ENCODE data around the gene RTN4RL1. TPM values are rescaled to one million over a fixed set of nuclear protein-coding genes. Genes with fewer than 3 reads are reported as not detected.

The RTN4RL1 gene
- total RNA-seq, 4 donors from 2014 or later = 16.4 to 24.8 (median 21.6) TPM

DNA sequence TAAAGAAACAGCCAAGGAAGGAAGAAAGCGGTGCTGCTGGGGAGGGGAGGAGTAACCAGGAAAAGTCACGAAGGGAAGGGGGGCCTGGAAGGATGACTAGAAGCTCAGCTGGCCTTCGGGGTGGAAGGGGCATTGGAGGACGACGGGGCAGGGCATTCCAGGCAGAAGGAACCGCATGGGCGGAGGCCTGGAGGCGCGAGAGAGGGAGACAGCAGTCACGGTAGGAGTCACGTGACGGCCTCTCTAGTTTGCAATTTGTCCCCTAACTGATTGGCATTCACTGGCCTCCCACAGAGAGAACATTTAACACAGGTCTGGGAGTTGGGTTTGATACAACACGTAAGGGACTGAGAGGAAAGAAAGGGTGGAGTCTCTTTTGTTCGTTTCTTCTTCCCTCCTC is 63.9 kb downstream of the RTN4RL1 start:
- no peak for TF ChIP-seq POLR2AphosphoS5 (IDR thresholded peaks at IDR 0.05)
- no peak for TF ChIP-seq EP300 (IDR thresholded peaks at IDR 0.05)
- TF ChIP-seq POLR2A (IDR thresholded peaks at IDR 0.05) = no peak
- TF ChIP-seq CTCF (IDR thresholded peaks at IDR 0.05) = no peak
- Histone ChIP-seq H3K36me3 (no peaks in the 10 kb centered on the region), H3K4me1 (peaks cover 4% of the 10 kb centered on the region), H3K27ac (no peak overlapping the region), H3K9me3 (no peaks in the 10 kb centered on the region), H3K27me3 (no peaks in the 10 kb centered on the region), H3K4me3 (no peak overlapping the region)
- 79% methylated on average over 14 of the region's 14 CpGs for WGBS
- no peak for DNase-seq (ENCODE audit: low spot score in 2 of 2)

DNA sequence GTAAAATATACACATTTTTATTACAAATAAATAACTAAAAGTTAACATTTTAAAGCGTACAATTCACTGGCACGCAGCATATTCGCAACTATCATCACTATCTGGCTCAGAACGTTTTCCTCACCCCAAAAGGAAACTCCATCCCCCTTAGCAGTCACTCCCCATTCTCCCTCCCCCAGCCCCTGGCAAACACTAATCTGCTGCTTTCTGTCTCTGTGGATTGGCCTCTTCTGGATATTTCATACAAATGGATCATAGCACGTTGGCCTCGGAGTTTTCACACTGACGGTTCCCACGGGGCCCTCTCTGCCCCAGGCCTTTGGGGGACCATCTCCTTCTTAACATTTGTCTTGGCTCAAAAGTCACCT is 64.6 kb downstream of the RTN4RL1 start:
- DNase-seq (ENCODE audit: low spot score in 2 of 2) = no peak
- TF ChIP-seq POLR2AphosphoS5 (IDR thresholded peaks at IDR 0.05) = no peak
- Histone ChIP-seq H3K9me3 (no peaks in the 10 kb centered on the region), H3K27ac (no peak overlapping the region), H3K4me3 (no peak overlapping the region), H3K36me3 (no peaks in the 10 kb centered on the region), H3K27me3 (no peaks in the 10 kb centered on the region), H3K4me1 (no peaks in the 10 kb centered on the region)
- WGBS = 60% methylated on average over 8 of the region's 8 CpGs

- no peaks in the 10 kb centered on the region for H3K36me3 ChIP-seq
- H3K4me3 ChIP-seq = no peak overlapping the region
- TF ChIP-seq EP300 (IDR thresholded peaks at IDR 0.05) = no peak
- TF ChIP-seq POLR2A (IDR thresholded peaks at IDR 0.05) = no peak
- no peak for TF ChIP-seq POLR2AphosphoS5 (IDR thresholded peaks at IDR 0.05)
- TF ChIP-seq CTCF (IDR thresholded peaks at IDR 0.05) = no peak
- no peak for DNase-seq (ENCODE audit: low spot score in 2 of 2)
- no peaks in the 10 kb centered on the region for H3K9me3 ChIP-seq
- no peaks in the 10 kb centered on the region for H3K4me1 ChIP-seq
- no peaks in the 10 kb centered on the region for H3K27me3 ChIP-seq
- WGBS = 71% methylated on average over 18 of the region's 18 CpGs
- H3K27ac ChIP-seq = no peak overlapping the region
Measured at GRCh38 chr17:1959871-1960544, 65.1 kb downstream of the RTN4RL1 start.

DNA sequence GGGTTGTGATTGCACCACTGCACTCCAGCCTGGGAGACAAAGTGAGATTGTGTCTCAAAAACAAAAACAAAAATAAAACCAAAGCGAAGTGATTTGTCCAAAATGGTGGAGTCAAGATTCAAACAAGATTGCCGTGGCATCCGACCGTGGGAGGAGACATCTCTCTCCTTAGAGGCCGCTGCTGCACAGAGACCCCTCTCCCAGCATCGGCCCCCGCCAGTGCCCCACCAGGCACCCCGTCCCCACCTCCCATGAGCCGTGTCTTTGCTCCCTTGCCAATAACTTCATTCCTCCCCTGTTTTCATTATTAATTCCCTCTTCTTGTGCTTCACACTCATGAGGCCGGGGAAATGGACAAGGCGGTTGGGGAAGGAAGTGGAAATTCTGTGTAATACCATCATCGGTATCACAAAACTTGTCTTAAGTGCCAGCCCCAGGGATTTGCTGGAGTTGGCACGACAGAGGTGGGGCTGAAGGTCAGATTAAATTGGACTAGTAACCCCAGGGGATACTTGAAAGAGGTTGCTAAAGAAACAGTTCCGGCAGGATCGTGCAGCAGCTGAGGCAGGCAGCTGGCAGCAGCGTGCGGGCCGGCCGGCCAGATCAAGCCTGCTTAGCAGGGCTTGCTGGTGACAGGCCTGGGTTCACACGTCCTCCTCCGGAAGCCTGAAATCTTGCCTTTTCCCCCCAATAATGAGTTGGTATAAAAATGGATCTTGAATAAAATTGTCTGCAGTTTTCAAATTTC is 66.8 kb downstream of the RTN4RL1 start:
- H3K9me3 ChIP-seq = no peaks in the 10 kb centered on the region
- no peaks in the 10 kb centered on the region for H3K36me3 ChIP-seq
- H3K27me3 ChIP-seq = no peaks in the 10 kb centered on the region
- no peak overlapping the region for H3K27ac ChIP-seq
- 75% methylated on average over 21 of the region's 21 CpGs for WGBS
- no peaks in the 10 kb centered on the region for H3K4me1 ChIP-seq
- no peak overlapping the region for H3K4me3 ChIP-seq
- TF ChIP-seq CTCF (IDR thresholded peaks at IDR 0.05) = no peak
- no peak for TF ChIP-seq EP300 (IDR thresholded peaks at IDR 0.05)
- no peak for TF ChIP-seq POLR2AphosphoS5 (IDR thresholded peaks at IDR 0.05)
- TF ChIP-seq POLR2A (IDR thresholded peaks at IDR 0.05) = no peak
- DNase-seq (ENCODE audit: low spot score in 2 of 2) = no peak

- 80% methylated on average over 6 of the region's 6 CpGs for WGBS
- DNase-seq (ENCODE audit: low spot score in 2 of 2) = no peak
- TF ChIP-seq POLR2A (IDR thresholded peaks at IDR 0.05) (no peak), CTCF (IDR thresholded peaks at IDR 0.05) (no peak), POLR2AphosphoS5 (IDR thresholded peaks at IDR 0.05) (no peak), EP300 (IDR thresholded peaks at IDR 0.05) (no peak)
- H3K9me3 ChIP-seq = no peaks in the 10 kb centered on the region
- H3K4me3 ChIP-seq = no peak overlapping the region
- no peaks in the 10 kb centered on the region for H3K4me1 ChIP-seq
- no peak overlapping the region for H3K27ac ChIP-seq
- H3K36me3 ChIP-seq = no peaks in the 10 kb centered on the region
- no peaks in the 10 kb centered on the region for H3K27me3 ChIP-seq
Measured at GRCh38 chr17:1957037-1957436, 68.1 kb downstream of the RTN4RL1 start.

Data from suprapubic skin (tissue), 4 donors.